ENCODE data around the gene MPND.

Gene MPND

DNA sequence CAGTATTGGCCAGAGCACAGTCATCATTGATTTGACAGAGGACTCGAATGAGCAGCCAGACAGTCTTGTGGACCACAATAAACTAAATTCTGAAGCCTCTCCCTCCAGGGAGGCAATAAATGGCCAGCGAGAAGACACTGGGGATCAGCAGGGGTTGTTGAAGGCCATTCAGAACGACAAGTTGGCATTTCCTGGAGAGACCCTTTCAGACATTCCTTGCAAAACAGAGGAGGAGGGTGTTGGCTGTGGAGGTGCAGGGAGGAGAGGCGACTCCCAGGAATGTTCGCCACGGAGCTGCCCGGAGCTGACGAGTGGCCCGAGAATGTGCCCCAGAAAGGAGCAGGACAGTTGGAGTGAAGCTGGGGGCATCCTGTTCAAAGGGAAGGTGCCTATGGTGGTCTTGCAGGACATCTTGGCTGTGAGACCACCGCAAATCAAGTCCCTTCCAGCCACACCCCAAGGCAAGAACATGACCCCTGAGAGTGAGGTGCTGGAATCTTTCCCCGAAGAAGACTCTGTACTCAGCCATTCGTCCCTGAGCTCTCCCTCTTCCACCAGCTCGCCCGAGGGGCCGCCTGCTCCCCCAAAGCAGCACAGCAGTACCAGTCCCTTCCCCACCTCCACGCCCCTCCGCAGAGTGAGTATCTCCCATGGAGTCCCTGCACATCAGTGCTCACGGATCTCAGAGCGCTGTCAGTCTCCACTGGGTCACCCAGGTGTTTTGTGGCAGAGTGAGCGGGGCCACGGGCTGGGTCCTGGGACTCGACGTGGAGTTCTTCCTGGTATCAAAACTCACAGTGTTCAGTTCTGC, 66.0 kb downstream of the MPND start:
- no peak for DNase-seq

Measured in inflammatory macrophage treated with lipopolysaccharide for 1 hour (primary cell).